A549 treated with GW870086 at 1 μM for 4 hours (cell line): Measurements from ENCODE around the gene ZNF70. TPM values are rescaled to one million over a fixed set of nuclear protein-coding genes. Genes with fewer than 3 reads are reported as not detected.

Source experiments
- total RNA-seq: library from RNA; stranded (reverse); fragments of 200-300 nt; extraction: Qiagen RNA extraction; gene quantifications from 5 replicates; pipeline ENCODE4 v1.2.3, GENCODE V29; 2022; ENCODE audit warnings: low read depth

Gene ZNF70
- total RNA-seq, result 0.71 to 1.2 TPM (median 0.95 TPM) in 5 replicates

GRCh38 chr22:23750714-23751440 lies at the start of gene ZNF70:
Gene ZNF70 (minus strand): TSS chr22:23751112. CDS start chr22:23745140, 5,972 bp downstream.

GRCh38 chr22:23786752-23787599 lies 36.1 kb upstream of the ZNF70 start, which contains the start of gene SMARCB1:
Gene SMARCB1 (plus strand): TSS chr22:23786966. CDS start chr22:23787170, 204 bp downstream.

GRCh38 chr22:23772649-23773473 lies 21.9 kb upstream of the ZNF70 start, which contains the start of gene MMP11:
Gene MMP11 (plus strand): TSS chr22:23772849. CDS start chr22:23772871, 22 bp downstream.

DNA sequence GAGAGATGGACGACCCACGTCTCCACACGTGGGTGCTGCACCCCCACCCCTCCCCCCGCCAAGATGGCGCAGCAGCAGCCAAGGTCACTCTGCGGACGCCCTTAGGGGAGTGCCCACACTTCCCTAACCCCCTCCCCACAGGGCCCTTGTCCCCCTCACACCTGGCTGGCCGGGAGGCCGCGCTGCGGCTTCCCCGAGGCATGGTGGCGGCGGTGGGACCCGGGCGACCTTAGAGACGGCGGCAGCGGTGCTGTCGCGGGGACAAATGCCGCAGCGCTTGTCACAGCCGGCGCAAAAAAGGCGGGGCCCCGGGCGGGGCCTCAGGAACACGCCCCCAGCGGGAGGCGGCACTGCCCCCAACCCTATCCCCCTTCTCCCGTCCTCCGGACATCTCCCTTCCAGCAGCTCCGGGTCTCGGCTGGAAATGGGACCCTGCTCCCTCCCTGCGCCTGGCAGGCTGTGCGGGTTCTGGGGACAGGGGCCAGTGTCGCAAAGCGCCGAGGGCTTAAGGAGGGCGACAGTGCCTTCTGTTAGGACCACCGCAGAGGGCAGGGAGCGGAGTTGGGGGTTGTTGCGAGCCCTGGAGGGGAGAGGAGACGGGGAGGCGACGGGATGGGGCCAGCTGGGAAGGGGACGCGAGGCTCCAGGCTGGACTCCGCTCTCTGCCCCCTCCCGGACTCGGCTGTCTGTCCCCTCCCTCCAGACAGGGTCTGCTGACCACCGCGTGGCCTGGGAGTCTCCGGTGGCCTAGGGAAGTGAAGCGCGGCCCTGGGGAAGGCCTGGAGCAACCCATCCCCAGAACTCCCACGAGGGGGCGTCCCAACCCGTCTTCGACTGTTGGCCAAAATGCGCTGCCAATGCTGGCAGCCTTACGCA lies 17.0 kb upstream of the ZNF70 start, which contains the start of gene CHCHD10:
TSS of gene CHCHD10 (minus strand) at position 300 of the 876 bp plus-strand sequence. CDS start at position 202, 98 bp downstream.

GRCh38 chr22:23762842-23763578 lies 12.1 kb upstream of the ZNF70 start, which contains the start of gene C22orf15:
Gene C22orf15 (plus strand): TSS chr22:23762990. CDS start chr22:23763307, 317 bp downstream.

DNA sequence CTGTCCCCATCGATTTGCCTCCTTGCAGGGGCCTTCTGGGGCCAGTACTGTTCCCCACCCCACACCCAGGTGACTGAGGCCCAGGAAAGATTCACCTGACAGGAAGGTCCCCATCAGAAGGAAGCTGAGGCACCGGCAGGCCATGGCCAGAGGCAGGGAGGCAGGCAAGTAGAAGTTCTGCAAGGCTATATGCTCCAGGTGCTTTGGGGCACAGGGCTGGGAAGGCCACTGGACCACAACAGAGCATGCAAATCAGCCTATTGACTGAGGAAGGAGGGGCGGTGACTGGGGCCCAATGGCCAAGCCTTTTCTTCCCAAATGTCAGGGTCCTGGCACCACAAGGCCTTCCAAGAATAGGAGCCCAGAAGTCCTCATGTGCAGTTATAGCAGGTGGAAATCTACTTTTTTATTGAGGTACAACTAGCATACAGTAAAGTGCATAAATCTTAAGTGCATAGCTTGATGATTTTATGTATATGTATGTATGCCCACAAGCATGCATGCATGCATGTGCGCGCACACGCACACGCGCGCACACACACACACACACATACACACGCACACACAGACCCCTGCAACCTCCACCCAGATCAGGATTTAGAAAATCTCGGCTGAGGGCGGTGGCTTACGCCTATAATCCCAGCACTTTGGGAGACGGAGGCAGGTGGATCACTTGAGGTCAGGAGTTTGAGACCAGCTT lies 3.5 kb upstream of the ZNF70 start, which contains the start of gene VPREB3:
TSS of gene VPREB3 (minus strand) at position 206 of the 700 bp plus-strand sequence. CDS start at position 144, 62 bp downstream.

DNA sequence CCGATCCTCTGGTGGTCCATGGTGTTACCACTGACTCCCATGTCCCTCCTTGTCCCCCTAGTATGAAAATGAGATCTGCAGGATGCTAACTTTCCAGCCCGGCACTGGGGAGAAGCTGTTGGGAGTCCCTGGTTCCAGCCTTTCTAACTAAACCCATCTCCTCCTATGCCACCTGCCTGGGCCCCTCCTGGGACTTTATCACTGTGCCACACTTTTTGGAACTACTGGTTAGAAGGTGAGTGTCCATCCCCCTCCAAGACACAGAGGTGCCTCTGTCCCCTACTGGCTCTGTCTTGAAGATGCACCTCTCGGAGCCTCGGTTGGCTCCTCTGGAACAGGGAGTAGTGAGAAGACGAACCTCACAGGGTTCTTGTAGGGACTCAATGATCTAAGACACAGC lies 60.2 kb downstream of the ZNF70 start, which contains the start of gene RGL4:
TSS of gene RGL4 (plus strand) at position 301 of the 400 bp plus-strand sequence. CDS start 1,018 bp downstream, outside the sequence.

Other genes with a start within 250 kb of the ZNF70 start
- gene IGLL1, start 170.8 kb downstream of the ZNF70 start, total RNA-seq, result not detected in 5 replicates
- 0.16 to 0.36 TPM (median 0.21 TPM) in 4 of 5 replicates, not detected in the other for gene DRICH1, start 118.8 kb downstream of the ZNF70 start, total RNA-seq
- not detected in 5 replicates for gene RGL4, start 60.1 kb downstream of the ZNF70 start, total RNA-seq
- 0.58 to 1.2 TPM (median 0.68 TPM) in 4 of 5 replicates, not detected in the other for gene VPREB3, start 3.3 kb upstream of the ZNF70 start, total RNA-seq
- gene C22orf15, start 11.9 kb upstream of the ZNF70 start, total RNA-seq, result not detected in 5 replicates
- gene CHCHD10, start 16.9 kb upstream of the ZNF70 start, total RNA-seq, result 88.7 to 210 TPM (median 182 TPM) in 5 replicates
- 0.21 to 0.50 TPM (median 0.36 TPM) in 5 replicates for gene MMP11, start 21.7 kb upstream of the ZNF70 start, total RNA-seq
- 44.9 to 52.5 TPM (median 49.9 TPM) in 5 replicates for gene SMARCB1, start 35.9 kb upstream of the ZNF70 start, total RNA-seq
- gene DERL3, start 87.9 kb upstream of the ZNF70 start, total RNA-seq, result 0.23 to 0.60 TPM (median 0.38 TPM) in 5 replicates
- gene SLC2A11, start 106.8 kb upstream of the ZNF70 start, total RNA-seq, result 8.0 to 10.4 TPM (median 8.7 TPM) in 5 replicates
- gene MIF, start 143.3 kb upstream of the ZNF70 start, total RNA-seq, result 566 to 943 TPM (median 912 TPM) in 5 replicates
- gene GSTT2B, start 210.1 kb upstream of the ZNF70 start, total RNA-seq, result 0.26 to 0.54 TPM (median 0.37 TPM) in 4 of 5 replicates, not detected in the other
- 1.1 to 2.2 TPM (median 1.7 TPM) in 5 replicates for gene DDTL, start 215.8 kb upstream of the ZNF70 start, total RNA-seq
- 129 to 161 TPM (median 156 TPM) in 5 replicates for gene DDT, start 223.3 kb upstream of the ZNF70 start, total RNA-seq
- 0.29 TPM in 1 of 5 replicates, not detected in the others for gene GSTT2, start 229.0 kb upstream of the ZNF70 start, total RNA-seq